HG03460 (cell line): Measurements from ENCODE around the gene PRKAG1.
A peak's percentile ranks its signal among the peaks of the same experiment; 100 is the strongest.

Source experiments
- ATAC-seq: cut with Tn5 transposase; IDR thresholded peaks from one replicate; pipeline ENCODE4 v1.9.1; 2021; ENCODE audit not compliant: unreplicated experiment

The PRKAG1 gene

GRCh38 chr12:49015196-49015595, 3.4 kb downstream of the PRKAG1 start:
- no peak for ATAC-seq

GRCh38 chr12:49014547-49014946, 4.0 kb downstream of the PRKAG1 start:
- ATAC-seq: no peak

- no peak for ATAC-seq
Observed at GRCh38 chr12:49013428-49013827, 5.1 kb downstream of the PRKAG1 start.

- ATAC-seq: no peak
Observed at GRCh38 chr12:49012739-49013138, 5.8 kb downstream of the PRKAG1 start.

GRCh38 chr12:49010092-49010668, 8.4 kb downstream of the PRKAG1 start:
- ATAC-seq: no peak

- ATAC-seq: no peak
Observed at GRCh38 chr12:49008943-49009342, 9.6 kb downstream of the PRKAG1 start.

- no peak for ATAC-seq
Observed at GRCh38 chr12:49000346-49000745, 18.2 kb downstream of the PRKAG1 start.

- ATAC-seq: peak; percentile 37
Observed at GRCh38 chr12:48999371-49000131, 19.0 kb downstream of the PRKAG1 start, which contains the start of gene DDN. Gene DDN (minus strand): TSS chr12:48999375. CDS start chr12:48999287, 88 bp downstream.

GRCh38 chr12:48998497-48999353, 19.9 kb downstream of the PRKAG1 start:
- no peak for ATAC-seq

- ATAC-seq: no peak
Observed at GRCh38 chr12:48997719-48998496, 20.7 kb downstream of the PRKAG1 start.

- ATAC-seq: no peak
Observed at GRCh38 chr12:48996794-48997718, 21.5 kb downstream of the PRKAG1 start.

- no peak for ATAC-seq
Observed at GRCh38 chr12:48995086-48995879, 23.3 kb downstream of the PRKAG1 start.

GRCh38 chr12:48994224-48995085, 24.1 kb downstream of the PRKAG1 start:
- no peak for ATAC-seq

- ATAC-seq: no peak
Observed at GRCh38 chr12:48993787-48994186, 24.8 kb downstream of the PRKAG1 start.

- ATAC-seq: no peak
Observed at GRCh38 chr12:48991247-48992050, 27.1 kb downstream of the PRKAG1 start.

GRCh38 chr12:48990552-48990951, 28.0 kb downstream of the PRKAG1 start:
- ATAC-seq: no peak

- ATAC-seq: no peak
Observed at GRCh38 chr12:48988030-48988649, 30.4 kb downstream of the PRKAG1 start.
